H1 (cell line): ENCODE measurements around the gene HDAC9. TPM values are rescaled to one million over a fixed set of nuclear protein-coding genes. Genes with fewer than 3 reads are reported as not detected.

Experiments used
- CREB1 ChIP-seq: IDR thresholded peaks from 2 replicates; pipeline ENCODE4 v1.6.1; 2012; ENCODE audit warnings: inconsistent platforms
- EGR1 ChIP-seq: IDR thresholded peaks from 2 replicates; pipeline ENCODE4 v1.6.1; 2011; ENCODE audit warnings: low read depth, low read length, borderline replicate concordance
- EP300 ChIP-seq, 2 experiments: IDR thresholded peaks; 1 replicate in 1 of 2; 2 replicates in 1 of 2; pipeline ENCODE4 v1.6.1; 2011 to 2012; ENCODE audit warnings: low read depth in 2 of 2, low read length in 2 of 2, mild to moderate bottlenecking in 2 of 2, borderline replicate concordance in 1 of 2, inconsistent platforms in 1 of 2, moderate library complexity in 1 of 2
- polyA plus RNA-seq, 7 experiments: library from polyadenylated mRNA; depleted of rRNA in 3 of 7; stranded (reverse) in 5 of 7; unstranded in 2 of 7; fragments of >200 nt in 5 of 7; fragments of 200-250 nt in 2 of 7; gene quantifications; 1 replicate in 5 of 7; 2 replicates in 1 of 7; 4 replicates in 1 of 7; pipeline versions ENCODE4 v1.2.1 to v1.2.3, GENCODE V29; 2011 to 2013; ENCODE audit warnings: missing spikeins in 2 of 7, mixed read lengths in 2 of 7
- total RNA-seq: library from RNA; stranded (reverse); fragmentation: NEBNext Ultra II Directional; extraction: Animal tissue kit (Norgen Biotek cat#: 25700); gene quantifications from 2 replicates; pipeline ENCODE4 v1.2.1, GENCODE V29; 2021

HDAC9 gene
- total and polyA plus RNA-seq, 2 of the 8 experiments (the other 6 are each of a cell fraction or from before 2014, with no cell fraction given) = 9.5 to 13.1 TPM

- TF ChIP-seq EGR1 (no peak), CREB1 (no peak), EP300 (IDR thresholded peaks at IDR 0.05; ENCODE audit: borderline replicate concordance in 1 of 2, low read depth in 2 of 2, low read length in 2 of 2) (no peak)
Measured at GRCh38 chr7:19026888-19027287, 531.3 kb downstream of the HDAC9 start (continued).
